Hepatocyte (in vitro differentiated cells): ENCODE measurements around the gene TTLL4. TPM values are rescaled to one million over a fixed set of nuclear protein-coding genes. Genes with fewer than 3 reads are reported as not detected.
A peak's percentile ranks its signal among the peaks of the same experiment; 100 is the strongest.

Experiments used
- DNase-seq: peaks from one replicate; pipeline ENCODE4 v3.0.0-alpha.2; 2016; ENCODE audit warnings: low spot score
- H2AFZ ChIP-seq: fragments of 200-600 bp; sonication (generic); 2 replicates; pipeline ENCODE4 v1.6.0; 2016; ENCODE audit warnings: antibody characterized with exemption, mild to moderate bottlenecking
- H3K27ac ChIP-seq: fragments of 200-600 bp; sonication (generic); 2 replicates; pipeline ENCODE4 v1.5.1; 2016; ENCODE audit warnings: mild to moderate bottlenecking
- H3K27me3 ChIP-seq: fragments of 200-600 bp; sonication (generic); 2 replicates; pipeline ENCODE4 v1.6.1; 2016
- H3K36me3 ChIP-seq: fragments of 200-600 bp; sonication (generic); replicated peaks from 2 replicates; pipeline ENCODE4 v1.5.1; 2016; ENCODE audit warnings: low read depth; ENCODE audit not compliant: insufficient read depth
- H3K4me1 ChIP-seq: fragments of 200-600 bp; sonication (generic); 2 replicates; pipeline ENCODE4 v1.5.1; 2016; ENCODE audit warnings: mild to moderate bottlenecking, moderate library complexity; ENCODE audit not compliant: insufficient read depth
- H3K4me2 ChIP-seq: fragments of 200-600 bp; sonication (generic); 2 replicates; pipeline ENCODE4 v1.6.0; 2016
- H3K4me3 ChIP-seq: fragments of 200-600 bp; sonication (generic); 2 replicates; pipeline ENCODE4 v1.5.1; 2016; ENCODE audit warnings: mild to moderate bottlenecking
- H3K79me2 ChIP-seq: fragments of 200-600 bp; sonication (generic); 2 replicates; pipeline ENCODE4 v1.6.0; 2017; ENCODE audit warnings: mild to moderate bottlenecking
- H3K9me2 ChIP-seq: fragments of 200-600 bp; sonication (generic); replicated peaks from 2 replicates; pipeline ENCODE4 v1.6.0; 2017; ENCODE audit warnings: mild to moderate bottlenecking; ENCODE audit not compliant: insufficient read depth
- H3K9me3 ChIP-seq: fragments of 200-600 bp; sonication (generic); 2 replicates; pipeline ENCODE4 v1.5.1; 2016; ENCODE audit warnings: low read depth, mild to moderate bottlenecking
- H4K20me1 ChIP-seq: fragments of 200-600 bp; sonication (generic); 2 replicates; pipeline ENCODE4 v1.6.0; 2016; ENCODE audit warnings: mild to moderate bottlenecking; ENCODE audit not compliant: insufficient read depth, poor library complexity, severe bottlenecking
- EZH2 ChIP-seq: fragments of 200-600 bp; sonication (generic); IDR thresholded peaks from 2 replicates; pipeline ENCODE4 v1.6.1; 2016; ENCODE audit warnings: antibody characterized with exemption, mild to moderate bottlenecking, borderline replicate concordance
- EZH2phosphoT487 ChIP-seq: fragments of 200-600 bp; sonication (generic); IDR thresholded peaks from one replicate; pipeline ENCODE4 v1.6.1; 2018; ENCODE audit warnings: antibody characterized with exemption, mild to moderate bottlenecking, low read depth, moderate library complexity; ENCODE audit not compliant: unreplicated experiment, severe bottlenecking
- whole genome bisulfite sequencing: methylation state at CpG from one replicate; pipeline ENCODE4 v1.1.6; 2016; ENCODE audit warnings: low lambda C conversion rate; ENCODE audit errors: missing lambda C conversion rate; 5-methylcytosine and 5-hydroxymethylcytosine counted together
- polyA plus RNA-seq: library from polyadenylated mRNA; unstranded; fragments of >200 nt; fragmentation: Nextera tagmentation; extraction: Ambion mirVana; gene quantifications from 2 replicates; pipeline ENCODE4 v1.2.1, GENCODE V29; 2016
- total RNA-seq: library from RNA; depleted of rRNA; stranded (reverse); fragments of >200 nt; gene quantifications from 2 replicates; pipeline ENCODE4 v1.2.3, GENCODE V29; 2014
- TF ChIP-seq, protein P1 (sequence below): fragments of 200-600 bp; sonication (generic); IDR thresholded peaks from 2 replicates; pipeline ENCODE4 v1.5.1; 2016; ENCODE audit warnings: antibody characterized with exemption, mild to moderate bottlenecking; ENCODE audit not compliant: poor library complexity

Gene TTLL4
- total and polyA plus RNA-seq, 2 experiments from 2014 or later = 18.2 to 23.7 TPM

- peaks cover 3% of the 10 kb centered on the region for H3K4me1 ChIP-seq
- no peak overlapping the region for H3K4me2 ChIP-seq
- H3K79me2 ChIP-seq = no peaks in the 10 kb centered on the region
- peak overlapping the region; percentile 69 for H3K27ac ChIP-seq
- H3K36me3 ChIP-seq = no peaks in the 10 kb centered on the region
- WGBS = 96% methylated on average over 10 of the region's 10 CpGs
- no peaks in the 10 kb centered on the region for H3K9me2 ChIP-seq
- H2AFZ ChIP-seq = no peak overlapping the region
- H3K27me3 ChIP-seq = no peaks in the 10 kb centered on the region
- no peaks in the 10 kb centered on the region for H4K20me1 ChIP-seq
- no peak for TF ChIP-seq EZH2phosphoT487
- TF ChIP-seq, protein P1, sequence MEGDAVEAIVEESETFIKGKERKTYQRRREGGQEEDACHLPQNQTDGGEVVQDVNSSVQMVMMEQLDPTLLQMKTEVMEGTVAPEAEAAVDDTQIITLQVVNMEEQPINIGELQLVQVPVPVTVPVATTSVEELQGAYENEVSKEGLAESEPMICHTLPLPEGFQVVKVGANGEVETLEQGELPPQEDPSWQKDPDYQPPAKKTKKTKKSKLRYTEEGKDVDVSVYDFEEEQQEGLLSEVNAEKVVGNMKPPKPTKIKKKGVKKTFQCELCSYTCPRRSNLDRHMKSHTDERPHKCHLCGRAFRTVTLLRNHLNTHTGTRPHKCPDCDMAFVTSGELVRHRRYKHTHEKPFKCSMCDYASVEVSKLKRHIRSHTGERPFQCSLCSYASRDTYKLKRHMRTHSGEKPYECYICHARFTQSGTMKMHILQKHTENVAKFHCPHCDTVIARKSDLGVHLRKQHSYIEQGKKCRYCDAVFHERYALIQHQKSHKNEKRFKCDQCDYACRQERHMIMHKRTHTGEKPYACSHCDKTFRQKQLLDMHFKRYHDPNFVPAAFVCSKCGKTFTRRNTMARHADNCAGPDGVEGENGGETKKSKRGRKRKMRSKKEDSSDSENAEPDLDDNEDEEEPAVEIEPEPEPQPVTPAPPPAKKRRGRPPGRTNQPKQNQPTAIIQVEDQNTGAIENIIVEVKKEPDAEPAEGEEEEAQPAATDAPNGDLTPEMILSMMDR = no peak
- TF ChIP-seq EZH2 = no peak
- peak; percentile 33 for DNase-seq
- no peaks in the 10 kb centered on the region for H3K9me3 ChIP-seq
- no peak overlapping the region for H3K4me3 ChIP-seq
Measured at GRCh38 chr2:218745559-218746469, 35.2 kb downstream of the TTLL4 start.

DNA sequence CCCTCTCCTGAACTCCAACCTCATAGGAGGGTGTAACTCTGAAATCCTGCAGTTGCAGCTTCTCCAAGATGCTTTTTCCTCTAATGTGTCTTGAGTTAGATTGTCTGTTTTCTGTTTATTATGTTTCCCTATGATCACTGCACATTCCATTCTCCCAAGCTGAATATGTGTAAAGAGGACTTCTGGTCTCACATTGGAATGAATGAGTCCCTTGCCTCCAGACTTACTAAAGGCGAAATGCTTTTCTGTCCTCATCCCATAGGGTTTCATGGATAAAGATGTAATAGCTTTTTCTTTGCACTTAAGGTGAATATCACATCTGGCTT, 35.8 kb downstream of the TTLL4 start:
- WGBS = 100% methylated on average over 1 of the region's 1 CpG
- Histone ChIP-seq H3K27ac (peak overlapping the region; percentile 60), H2AFZ (no peak overlapping the region), H3K4me3 (no peak overlapping the region), H3K79me2 (no peaks in the 10 kb centered on the region), H3K9me2 (no peaks in the 10 kb centered on the region), H3K4me1 (peaks cover 3% of the 10 kb centered on the region), H4K20me1 (no peaks in the 10 kb centered on the region), H3K9me3 (no peaks in the 10 kb centered on the region), H3K36me3 (no peaks in the 10 kb centered on the region), H3K4me2 (no peak overlapping the region), H3K27me3 (no peaks in the 10 kb centered on the region)
- no peak for DNase-seq
- TF ChIP-seq, protein P1 = no peak
- TF ChIP-seq EZH2phosphoT487 (no peak), EZH2 (no peak)

GRCh38 chr2:218746960-218747359, 36.3 kb downstream of the TTLL4 start:
- H3K9me2 ChIP-seq = no peaks in the 10 kb centered on the region
- H3K79me2 ChIP-seq = no peaks in the 10 kb centered on the region
- TF ChIP-seq EZH2 = no peak
- no peak for TF ChIP-seq EZH2phosphoT487
- TF ChIP-seq, protein P1 = no peak
- no peak for DNase-seq
- no peak overlapping the region for H3K4me3 ChIP-seq
- H3K9me3 ChIP-seq = no peaks in the 10 kb centered on the region
- H3K4me1 ChIP-seq = peaks cover 3% of the 10 kb centered on the region
- H3K36me3 ChIP-seq = no peaks in the 10 kb centered on the region
- no peaks in the 10 kb centered on the region for H4K20me1 ChIP-seq
- no peaks in the 10 kb centered on the region for H3K27me3 ChIP-seq
- no peak overlapping the region for H2AFZ ChIP-seq
- no peak overlapping the region for H3K27ac ChIP-seq
- H3K4me2 ChIP-seq = no peak overlapping the region
- WGBS = 97% methylated on average over 10 of the region's 10 CpGs
